GM12878 (cell line): ENCODE measurements around the gene TIPARP. TPM values are rescaled to one million over a fixed set of nuclear protein-coding genes. Genes with fewer than 3 reads are reported as not detected.
A peak's percentile ranks its signal among the peaks of the same experiment; 100 is the strongest.

ENCODE experiments used
- ATF2 ChIP-seq: IDR thresholded peaks from 2 replicates; pipeline ENCODE4 v1.6.1; 2012; ENCODE audit warnings: low read length, inconsistent platforms
- CHD2 ChIP-seq: IDR thresholded peaks from 2 replicates; pipeline ENCODE4 v1.6.1; 2011; ENCODE audit warnings: low read depth, low read length, improper control_type of control experiment, borderline replicate concordance
- EGR1 ChIP-seq, 2 experiments: IDR thresholded peaks; 1 replicate in 1 of 2; 2 replicates in 1 of 2; pipeline ENCODE4 v1.6.1; 2011 to 2012; ENCODE audit warnings: low read depth in 2 of 2, low read length in 2 of 2, borderline replicate concordance in 1 of 2, mild to moderate bottlenecking in 1 of 2, moderate library complexity in 1 of 2
- FOXM1 ChIP-seq: IDR thresholded peaks from 2 replicates; pipeline ENCODE4 v1.6.1; 2012; ENCODE audit warnings: low read depth, mild to moderate bottlenecking, inconsistent platforms, low read length, moderate library complexity
- HDAC6 ChIP-seq: fragments of 200-600 bp; sonication (generic); IDR thresholded peaks from one replicate; pipeline ENCODE4 v1.8.0; 2017; ENCODE audit warnings: antibody characterized with exemption; ENCODE audit not compliant: unreplicated experiment
- IKZF1 ChIP-seq: fragments of 450-650 bp; conservative IDR thresholded peaks from 2 replicates; pipeline ENCODE4 v1.6.1; 2017; ENCODE audit warnings: antibody characterized with exemption, mild to moderate bottlenecking
- RAD21 ChIP-seq: IDR thresholded peaks from 2 replicates; pipeline ENCODE4 v1.6.1; 2011; ENCODE audit warnings: mild to moderate bottlenecking, low read depth, low read length, moderate library complexity; ENCODE audit not compliant: insufficient read depth
- RB1 ChIP-seq: fragments of 450-650 bp; formaldehyde crosslinking; IDR thresholded peaks from 2 replicates; pipeline ENCODE4 v1.6.1; 2017; ENCODE audit warnings: mild to moderate bottlenecking, borderline replicate concordance
- REST ChIP-seq: IDR thresholded peaks from 2 replicates; pipeline ENCODE4 v1.6.1; 2012; ENCODE audit warnings: mild to moderate bottlenecking, low read depth, low read length
- SREBF1 ChIP-seq: IDR thresholded peaks from 2 replicates; pipeline ENCODE4 v1.6.1; 2012; ENCODE audit warnings: mild to moderate bottlenecking, low read length
- SRF ChIP-seq, 2 experiments: IDR thresholded peaks; 2 replicates each; pipeline ENCODE4 v1.6.1; 2011; ENCODE audit warnings: low read depth in 2 of 2, low read length in 2 of 2, mild to moderate bottlenecking in 1 of 2, moderate library complexity in 1 of 2
- STAT1 ChIP-seq: fragments of 450-650 bp; conservative IDR thresholded peaks from 2 replicates; pipeline ENCODE4 v1.6.1; 2014; ENCODE audit warnings: antibody characterized with exemption, mild to moderate bottlenecking
- SUZ12 ChIP-seq: fragments of 200-600 bp; sonication (generic); IDR thresholded peaks from one replicate; pipeline ENCODE4 v1.6.1; 2018; ENCODE audit warnings: antibody characterized with exemption, mild to moderate bottlenecking; ENCODE audit not compliant: unreplicated experiment
- TBL1XR1 ChIP-seq: IDR thresholded peaks from 2 replicates; pipeline ENCODE4 v1.6.1; 2012; ENCODE audit warnings: low read depth, low read length, improper control_type of control experiment
- ZNF274 ChIP-seq: IDR thresholded peaks from one replicate; pipeline ENCODE4 v1.8.0; 2011; ENCODE audit not compliant: insufficient read length, insufficient read depth
- polyA plus RNA-seq, 11 experiments: library from polyadenylated mRNA; depleted of rRNA in 4 of 11; unstranded in 6 of 11; stranded (reverse) in 5 of 11; fragments of >200 nt; fragmentation: Nextera tagmentation in 4 of 11; fragmentation: Illumina TruSeq in 1 of 11; extraction: Ambion mirVana in 4 of 11; extraction: Trizol in 1 of 11; gene quantifications; 1 replicate in 1 of 11; 2 replicates in 10 of 11; pipeline versions ENCODE4 v1.2.1 to v1.2.3, GENCODE V29; 2011 to 2016; ENCODE audit warnings: inconsistent platforms in 2 of 11, missing spikeins in 2 of 11, low read depth in 1 of 11
- total RNA-seq, 4 experiments: library from RNA; depleted of rRNA in 3 of 4; stranded (reverse); fragments of >200 nt in 3 of 4; fragmentation: Illumina TruSeq in 1 of 4; extraction: Trizol in 1 of 4; gene quantifications; 2 replicates each; pipeline versions ENCODE4 v1.2.1 to v1.2.3, GENCODE V29; 2013 to 2021
- TF ChIP-seq, protein P1 (sequence below), 3 experiments: IDR thresholded peaks in 2 of 3; conservative IDR thresholded peaks in 1 of 3; 2 replicates each; pipeline ENCODE4 v1.5.1; 2011; ENCODE audit warnings: low read depth in 3 of 3, low read length in 3 of 3, mild to moderate bottlenecking in 3 of 3, control low read depth in 2 of 3, moderate library complexity in 2 of 3, inconsistent platforms in 1 of 3, mixed read lengths in 1 of 3; ENCODE audit not compliant: control insufficient read depth in 2 of 3, insufficient read depth in 1 of 3; ENCODE audit errors: extremely low read depth in 1 of 3
- TF ChIP-seq, protein P2 (sequence below): fragments of 450-650 bp; IDR thresholded peaks from 2 replicates; pipeline ENCODE4 v1.6.1; 2017; ENCODE audit warnings: low read depth, mild to moderate bottlenecking, moderate library complexity
- TF ChIP-seq, protein P3 (sequence below): fragments of 150-350 bp; IDR thresholded peaks from 2 replicates; pipeline ENCODE4 v1.6.1; 2014; ENCODE audit warnings: mild to moderate bottlenecking, low read depth, low read length

The TIPARP gene
- total and polyA plus RNA-seq, 10 of the 15 experiments (the other 5 are each of a cell fraction or from before 2014, with no cell fraction given) = 3.2 to 21.5 (median 12.0) TPM

DNA sequence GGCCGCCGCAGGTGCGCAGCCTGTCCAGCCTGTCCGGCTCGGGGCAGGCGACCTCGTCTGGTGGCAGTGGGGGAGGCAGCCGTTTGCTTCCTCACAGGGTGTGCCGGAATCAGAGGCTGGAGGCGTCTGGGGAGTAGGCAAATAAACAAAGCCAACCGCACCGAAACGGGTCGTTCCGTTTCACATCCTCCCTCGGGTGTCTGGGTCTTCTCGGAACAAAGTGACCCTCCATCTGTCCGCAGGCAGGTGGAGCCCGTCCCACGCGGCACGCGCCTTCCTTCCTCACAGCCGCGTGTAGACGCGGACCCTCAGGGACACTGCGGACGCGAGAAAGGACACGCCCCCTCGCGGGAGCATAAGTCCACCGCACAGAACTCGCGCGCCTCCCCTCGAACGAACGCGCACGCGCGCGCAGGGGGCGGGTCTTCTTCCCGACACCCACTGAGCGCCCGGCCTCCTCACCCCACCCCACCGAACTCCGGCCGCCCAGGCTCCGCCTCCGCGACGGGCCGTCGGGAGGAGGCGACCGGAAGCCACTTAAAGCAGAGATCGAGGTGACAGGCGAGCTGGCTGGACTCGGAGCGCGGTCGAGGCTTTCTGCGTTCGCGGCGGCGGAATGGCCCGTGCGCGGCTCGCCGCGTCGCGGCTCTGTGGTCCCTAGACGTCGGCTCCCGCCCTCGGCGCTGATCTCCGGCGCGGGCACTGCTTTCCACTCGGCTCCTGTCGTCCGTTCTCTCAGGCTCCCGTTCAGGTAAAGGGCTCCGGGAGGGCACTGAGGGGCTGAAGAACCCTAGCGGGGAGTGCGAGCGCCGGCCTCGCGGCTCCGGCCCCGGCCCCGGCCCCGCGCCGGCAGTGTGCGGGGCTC lies at the start of gene TIPARP (continued):
- TF ChIP-seq STAT1 (no peak; the same call in 1 of the 2 replicates), EGR1 (IDR thresholded peaks at IDR 0.05; ENCODE audit: borderline replicate concordance in 1 of 2, low read depth in 2 of 2, low read length in 2 of 2) (no peak; a peak in 2 of 3 replicates), REST (peak; percentile 42; the same call in 1 of the 2 replicates), SREBF1 (no peak; the same call in 1 of the 2 replicates), ATF2 (peak; percentile 68; the same call in 1 of the 2 replicates), TBL1XR1 (peak; percentile 75; the same call in 1 of the 2 replicates), RB1 (peak; percentile 84; the same call in 1 of the 2 replicates), ZNF274 (no peak), SRF (IDR thresholded peaks at IDR 0.05; ENCODE audit: low read depth in 2 of 2, low read length in 2 of 2) (peak; percentile 43 to 71; a peak in 2 of 4 replicates), FOXM1 (peak; percentile 93), SUZ12 (no peak), HDAC6 (peak; percentile 57), RAD21 (peak; percentile 81), IKZF1 (peak; percentile 96), CHD2 (peak; percentile 34)
- TF ChIP-seq, protein P1, sequence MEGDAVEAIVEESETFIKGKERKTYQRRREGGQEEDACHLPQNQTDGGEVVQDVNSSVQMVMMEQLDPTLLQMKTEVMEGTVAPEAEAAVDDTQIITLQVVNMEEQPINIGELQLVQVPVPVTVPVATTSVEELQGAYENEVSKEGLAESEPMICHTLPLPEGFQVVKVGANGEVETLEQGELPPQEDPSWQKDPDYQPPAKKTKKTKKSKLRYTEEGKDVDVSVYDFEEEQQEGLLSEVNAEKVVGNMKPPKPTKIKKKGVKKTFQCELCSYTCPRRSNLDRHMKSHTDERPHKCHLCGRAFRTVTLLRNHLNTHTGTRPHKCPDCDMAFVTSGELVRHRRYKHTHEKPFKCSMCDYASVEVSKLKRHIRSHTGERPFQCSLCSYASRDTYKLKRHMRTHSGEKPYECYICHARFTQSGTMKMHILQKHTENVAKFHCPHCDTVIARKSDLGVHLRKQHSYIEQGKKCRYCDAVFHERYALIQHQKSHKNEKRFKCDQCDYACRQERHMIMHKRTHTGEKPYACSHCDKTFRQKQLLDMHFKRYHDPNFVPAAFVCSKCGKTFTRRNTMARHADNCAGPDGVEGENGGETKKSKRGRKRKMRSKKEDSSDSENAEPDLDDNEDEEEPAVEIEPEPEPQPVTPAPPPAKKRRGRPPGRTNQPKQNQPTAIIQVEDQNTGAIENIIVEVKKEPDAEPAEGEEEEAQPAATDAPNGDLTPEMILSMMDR (IDR thresholded peaks at IDR 0.05 in 2 of 3, conservative IDR thresholded peaks at IDR 0.05 in 1 of 3; ENCODE audit: control insufficient read depth in 2 of 3, extremely low read depth in 1 of 3, insufficient read depth in 1 of 3, low read depth in 3 of 3, low read length in 3 of 3) = peak; percentile 63 to 90 (median 86)
- TF ChIP-seq, protein P2, sequence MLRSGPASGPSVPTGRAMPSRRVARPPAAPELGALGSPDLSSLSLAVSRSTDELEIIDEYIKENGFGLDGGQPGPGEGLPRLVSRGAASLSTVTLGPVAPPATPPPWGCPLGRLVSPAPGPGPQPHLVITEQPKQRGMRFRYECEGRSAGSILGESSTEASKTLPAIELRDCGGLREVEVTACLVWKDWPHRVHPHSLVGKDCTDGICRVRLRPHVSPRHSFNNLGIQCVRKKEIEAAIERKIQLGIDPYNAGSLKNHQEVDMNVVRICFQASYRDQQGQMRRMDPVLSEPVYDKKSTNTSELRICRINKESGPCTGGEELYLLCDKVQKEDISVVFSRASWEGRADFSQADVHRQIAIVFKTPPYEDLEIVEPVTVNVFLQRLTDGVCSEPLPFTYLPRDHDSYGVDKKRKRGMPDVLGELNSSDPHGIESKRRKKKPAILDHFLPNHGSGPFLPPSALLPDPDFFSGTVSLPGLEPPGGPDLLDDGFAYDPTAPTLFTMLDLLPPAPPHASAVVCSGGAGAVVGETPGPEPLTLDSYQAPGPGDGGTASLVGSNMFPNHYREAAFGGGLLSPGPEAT = peak; percentile 82; the same call in 1 of the 2 replicates
- TF ChIP-seq, protein P3, sequence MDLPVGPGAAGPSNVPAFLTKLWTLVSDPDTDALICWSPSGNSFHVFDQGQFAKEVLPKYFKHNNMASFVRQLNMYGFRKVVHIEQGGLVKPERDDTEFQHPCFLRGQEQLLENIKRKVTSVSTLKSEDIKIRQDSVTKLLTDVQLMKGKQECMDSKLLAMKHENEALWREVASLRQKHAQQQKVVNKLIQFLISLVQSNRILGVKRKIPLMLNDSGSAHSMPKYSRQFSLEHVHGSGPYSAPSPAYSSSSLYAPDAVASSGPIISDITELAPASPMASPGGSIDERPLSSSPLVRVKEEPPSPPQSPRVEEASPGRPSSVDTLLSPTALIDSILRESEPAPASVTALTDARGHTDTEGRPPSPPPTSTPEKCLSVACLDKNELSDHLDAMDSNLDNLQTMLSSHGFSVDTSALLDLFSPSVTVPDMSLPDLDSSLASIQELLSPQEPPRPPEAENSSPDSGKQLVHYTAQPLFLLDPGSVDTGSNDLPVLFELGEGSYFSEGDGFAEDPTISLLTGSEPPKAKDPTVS = 0 out of 2 replicates have a peak, but pooled peaks have one; percentile 42
